ENCODE data around the gene GAS7.
"Not testable (repeated sequence)": the region's sequence is repeated elsewhere in the genome, so short reads cannot be mapped to it uniquely, and the experiment has no call there.

GAS7 gene

DNA sequence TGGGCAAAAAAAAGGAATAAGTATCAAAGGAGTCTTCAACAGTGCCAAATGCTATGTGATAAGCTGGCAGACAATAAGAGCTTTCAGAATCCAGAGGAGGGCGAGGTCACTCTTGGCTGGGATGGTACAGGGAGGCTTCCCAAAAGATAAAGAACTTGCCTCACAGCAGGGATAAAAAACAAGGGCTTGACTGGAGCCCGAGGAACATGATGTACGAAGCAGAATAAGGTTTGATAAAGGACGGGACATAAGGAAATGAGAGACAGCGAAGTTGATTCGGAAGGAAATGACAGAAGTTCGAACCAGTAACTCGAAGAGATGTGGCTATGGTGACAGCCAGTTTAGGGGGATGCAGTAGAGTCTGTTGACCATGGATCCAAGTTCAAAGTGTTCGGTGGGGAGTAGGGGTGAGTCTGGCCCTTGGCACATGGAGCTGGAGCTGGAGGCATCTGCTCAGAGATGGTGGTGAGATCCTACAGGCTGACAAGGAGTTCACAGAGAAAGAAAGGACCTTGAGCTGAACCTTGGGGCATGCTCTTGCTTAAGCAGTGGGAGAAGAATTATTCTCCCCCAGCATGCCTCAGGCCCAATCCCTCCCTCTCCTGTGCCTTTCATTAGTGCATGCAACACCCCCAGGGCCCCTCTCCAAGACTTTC is 155.7 kb downstream of the GAS7 start:
- DNase-seq, result no peak

DNA sequence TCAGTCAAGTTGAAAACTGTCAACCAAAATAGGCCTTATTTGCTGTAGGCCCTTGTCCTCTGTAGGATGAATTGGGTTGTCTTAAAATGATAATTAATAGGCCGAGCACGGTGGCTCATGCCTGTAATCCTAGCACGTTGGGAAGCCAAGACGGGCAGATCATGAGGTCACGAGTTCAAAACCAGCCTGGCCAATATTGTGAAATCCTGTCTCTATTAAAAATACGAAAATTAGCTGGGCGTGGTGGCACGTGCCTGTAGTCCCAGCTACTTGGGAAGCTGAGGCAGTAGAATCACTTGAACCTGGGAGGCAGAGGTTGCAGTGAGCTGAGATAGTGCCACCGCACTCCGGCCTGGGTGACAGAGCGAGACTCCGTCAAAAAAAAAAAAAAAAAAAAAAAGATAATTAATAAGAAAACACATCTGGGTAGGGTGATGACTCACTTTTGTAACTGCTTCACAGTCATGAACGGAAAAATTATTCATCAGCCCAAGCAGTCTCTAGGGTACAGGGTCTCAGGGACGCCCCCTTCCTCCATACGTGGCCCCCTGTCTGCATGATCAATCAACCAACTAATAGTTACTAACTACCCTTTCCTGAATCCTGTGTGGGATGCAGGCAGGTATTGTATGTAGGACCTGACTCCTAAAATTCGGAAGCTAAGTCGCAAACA is 156.4 kb downstream of the GAS7 start:
- no peak for DNase-seq

DNA sequence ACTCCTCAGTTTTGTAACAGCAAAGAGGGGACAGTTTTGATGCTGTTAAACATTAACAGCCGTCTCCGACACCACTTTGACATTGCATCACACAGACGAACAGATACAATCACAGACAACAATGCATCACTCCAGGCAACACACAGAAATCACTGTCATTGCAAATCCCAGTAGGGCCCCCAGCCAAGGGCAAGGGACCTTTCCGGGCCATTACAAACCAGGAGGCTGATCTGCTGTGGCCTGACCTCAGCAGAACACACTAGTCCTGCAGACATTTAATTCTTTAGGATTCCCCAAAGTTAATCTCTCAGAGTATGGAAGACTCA is 157.2 kb downstream of the GAS7 start:
- no peak for DNase-seq

DNA sequence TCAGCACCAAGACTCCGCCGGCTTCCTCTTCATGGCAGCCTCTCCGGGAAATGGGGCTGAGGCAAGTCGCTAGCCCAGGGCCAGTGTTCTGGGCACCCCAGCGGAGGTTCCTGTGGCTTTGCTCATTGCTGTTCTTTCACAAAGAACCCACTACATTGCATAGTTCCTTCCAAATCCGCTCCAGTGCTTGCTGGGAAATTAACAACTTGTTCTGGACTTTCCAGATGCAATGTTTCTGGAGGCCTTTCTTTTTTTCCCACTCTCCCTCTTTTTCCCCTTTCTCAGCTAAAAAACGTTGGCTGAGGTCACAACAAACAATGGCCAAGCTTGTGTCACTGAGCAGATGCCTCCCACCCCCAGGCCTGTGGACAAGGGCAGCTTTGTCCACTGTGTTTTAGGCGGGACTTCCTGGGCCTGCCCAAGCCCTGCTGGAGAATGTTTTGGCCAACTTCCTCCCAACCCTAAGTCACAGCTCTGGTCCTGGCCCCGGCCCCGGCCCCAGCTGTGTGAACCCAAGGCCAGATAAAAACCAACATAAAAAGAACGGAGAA is 161.8 kb downstream of the GAS7 start:
- no peak for DNase-seq

DNA sequence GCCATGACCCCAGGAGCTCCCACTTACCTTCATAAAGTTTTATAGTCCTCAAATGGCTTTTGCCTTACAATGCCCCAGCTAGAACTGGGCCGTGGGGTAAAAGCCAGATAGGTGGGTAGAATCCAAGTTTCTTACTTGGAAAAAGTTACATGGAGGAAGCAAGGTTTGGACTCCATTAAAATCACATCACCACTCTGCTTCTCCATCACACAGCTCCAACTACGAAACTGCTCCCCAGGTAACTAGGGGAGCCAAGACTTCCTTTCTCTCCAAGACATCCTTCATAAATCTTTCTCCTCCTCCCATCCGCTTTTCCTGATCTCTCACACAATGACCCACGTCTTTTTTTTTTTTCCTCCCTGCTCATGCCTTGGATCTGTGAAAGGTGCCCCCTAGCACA is 162.5 kb downstream of the GAS7 start:
- no peak for DNase-seq

DNA sequence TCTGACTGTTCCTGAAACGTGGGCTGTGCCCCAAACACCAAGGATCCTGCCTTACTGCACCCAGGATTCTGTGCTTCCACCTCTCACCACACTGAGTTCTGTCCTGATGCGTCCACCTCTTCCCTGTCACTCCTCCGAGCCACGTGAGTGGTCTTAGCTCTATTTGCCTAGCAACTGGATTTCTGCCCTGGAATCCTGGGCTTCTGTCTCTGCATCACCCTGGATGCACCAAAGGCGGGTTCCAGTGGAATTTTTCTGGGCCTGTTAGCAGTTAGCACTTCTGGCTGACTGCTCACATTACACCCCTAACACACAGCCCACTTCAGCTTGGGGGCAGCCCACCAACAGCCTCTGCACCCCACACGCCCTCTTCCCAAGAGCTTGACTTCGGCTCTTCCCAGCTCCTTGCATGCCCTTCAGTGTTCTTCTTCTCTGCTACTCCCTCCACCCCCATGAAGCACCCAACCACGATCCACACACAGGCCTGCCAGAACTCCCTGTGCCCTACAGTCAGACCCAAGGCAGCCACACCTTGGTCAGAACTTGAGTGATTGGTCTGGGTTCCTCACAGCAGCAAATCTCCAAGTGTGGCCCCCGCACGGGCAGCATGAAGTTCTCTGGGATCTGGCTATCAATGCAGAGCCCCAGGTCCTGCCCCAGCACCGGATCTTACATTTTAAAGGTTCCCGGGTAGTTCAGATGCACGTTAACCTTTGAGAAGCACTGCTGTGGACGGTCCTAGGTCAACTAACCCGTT is 163.5 kb downstream of the GAS7 start:
- no peak for DNase-seq

DNA sequence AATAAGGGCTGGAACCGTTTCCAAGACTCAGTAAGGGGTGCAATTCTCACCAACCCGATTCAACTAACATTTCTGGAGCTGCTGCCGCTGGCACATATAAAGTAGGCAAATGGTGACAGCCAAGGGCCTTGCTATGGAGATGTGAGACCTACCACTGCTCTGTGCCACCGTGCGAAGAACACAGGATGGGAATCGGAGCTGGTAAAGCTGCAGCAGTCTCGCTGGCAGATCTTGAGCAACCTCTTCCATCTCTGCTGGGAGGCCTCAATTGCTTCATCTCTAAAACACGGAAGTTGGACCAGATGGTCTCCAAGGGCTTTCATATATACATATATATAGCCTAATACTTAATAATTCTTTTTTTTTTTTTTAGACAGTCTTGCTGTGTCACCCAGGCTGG is 164.4 kb downstream of the GAS7 start:
- DNase-seq, result no peak

DNA sequence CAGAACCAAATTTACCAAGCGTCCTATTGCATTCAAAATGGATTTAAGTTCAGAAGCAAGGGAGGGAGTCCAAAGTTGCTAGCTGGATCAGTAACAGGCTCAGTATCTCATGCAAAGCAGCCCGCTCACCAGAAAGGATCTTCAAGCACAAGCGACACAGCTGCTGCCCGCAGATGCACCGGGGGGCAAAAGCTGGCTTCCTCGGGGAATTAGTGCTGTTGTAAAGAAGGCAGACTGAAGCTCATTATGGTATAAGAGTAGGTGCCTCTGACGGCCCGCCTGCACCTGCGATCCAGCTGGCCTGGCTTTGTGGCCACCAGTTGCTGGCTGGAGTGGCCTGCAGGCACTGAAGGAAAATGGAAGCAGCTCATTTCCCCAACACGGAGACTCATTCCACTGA is 165.0 kb downstream of the GAS7 start:
- DNase-seq, result no peak

DNA sequence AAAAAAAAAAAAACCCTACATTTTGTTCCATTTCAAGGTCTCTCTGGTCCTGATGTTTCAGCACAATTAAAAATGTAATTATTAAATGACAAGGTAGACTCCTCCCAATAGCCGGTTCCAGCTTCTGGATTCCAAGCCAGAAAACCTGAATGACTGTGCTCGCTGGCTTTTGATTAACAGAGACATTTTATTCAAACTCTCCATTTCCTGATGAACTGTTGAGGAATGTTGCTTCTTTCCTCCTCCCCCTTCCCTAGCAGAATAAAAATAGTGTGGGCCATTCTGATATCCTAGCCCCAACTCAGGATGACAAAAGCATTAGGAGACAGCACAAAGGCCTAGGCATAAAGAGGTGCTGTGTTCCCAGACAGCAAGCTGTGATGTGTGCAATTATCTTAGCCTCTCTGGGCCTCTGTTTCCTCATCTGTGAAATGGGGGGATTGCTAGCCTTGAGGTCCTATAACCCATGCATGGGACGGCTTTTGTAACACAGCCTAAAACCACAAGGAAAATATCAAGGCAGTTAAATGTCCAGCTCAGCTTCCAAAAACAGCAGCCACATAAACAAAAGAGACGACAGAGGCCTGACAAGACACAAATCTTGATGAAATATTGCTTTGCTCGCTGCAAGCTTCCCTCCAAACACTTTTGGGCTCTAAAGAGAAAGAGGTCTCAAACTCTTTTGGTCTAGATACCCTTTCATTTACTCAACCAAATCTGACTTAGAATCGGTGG is 166.1 kb downstream of the GAS7 start:
- DNase-seq, result no peak

DNA sequence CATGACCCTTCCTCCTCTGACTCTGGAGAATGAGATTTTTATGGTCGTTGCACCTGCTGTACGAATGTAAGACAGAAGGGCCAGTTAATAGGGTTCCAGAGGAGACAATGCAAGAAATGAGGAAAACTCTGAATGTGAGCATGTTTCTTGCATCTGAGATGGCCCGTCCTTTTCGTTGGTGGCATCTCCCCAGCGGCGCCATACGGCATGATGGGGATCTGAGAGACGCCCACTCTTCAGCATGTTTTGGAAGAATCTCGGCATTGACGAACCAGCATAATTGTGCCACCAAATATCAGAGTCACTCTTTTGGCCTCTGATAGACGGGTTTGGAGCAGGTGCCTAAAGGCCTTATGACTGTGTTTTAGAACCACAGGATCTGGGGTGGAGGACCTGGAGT is 166.8 kb downstream of the GAS7 start:
- no peak for DNase-seq

DNA sequence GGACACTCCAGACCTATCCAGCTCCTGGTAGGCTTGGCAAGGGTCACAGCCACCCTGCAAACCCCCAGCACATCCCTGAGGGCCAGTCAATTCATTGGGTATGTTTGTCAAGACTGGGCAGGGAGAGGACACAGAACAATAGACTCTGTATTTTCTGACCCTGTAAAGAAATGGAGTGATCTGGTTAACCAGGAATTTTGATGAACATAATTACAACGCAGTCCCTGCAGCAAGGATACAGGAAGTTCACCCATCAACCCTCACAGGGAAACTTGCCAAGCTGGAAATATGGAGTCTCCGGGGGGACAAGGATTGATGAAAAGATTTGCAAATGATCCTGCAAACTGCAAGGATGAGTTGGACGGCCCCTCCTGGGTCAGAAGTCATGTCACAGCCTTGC is 167.3 kb downstream of the GAS7 start:
- no peak for DNase-seq

DNA sequence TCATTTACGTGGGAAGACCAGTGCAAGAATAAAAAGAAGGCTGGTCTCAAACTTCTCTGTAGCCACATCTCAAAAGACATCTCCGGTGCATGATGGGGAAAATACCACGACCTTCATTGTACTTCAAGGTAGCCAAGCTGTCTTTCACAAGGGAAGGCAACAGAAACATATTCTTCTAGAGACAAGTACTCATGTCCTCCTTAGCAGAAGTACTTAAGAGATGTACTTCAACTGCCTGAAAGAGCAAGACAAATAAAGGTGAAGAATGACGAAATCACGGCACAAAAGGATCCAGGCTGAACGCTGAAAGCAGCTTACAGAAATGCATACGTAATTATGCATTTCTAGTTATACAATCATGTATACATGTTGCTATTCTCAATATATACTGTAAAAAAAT is 169.3 kb downstream of the GAS7 start:
- no peak for DNase-seq

DNA sequence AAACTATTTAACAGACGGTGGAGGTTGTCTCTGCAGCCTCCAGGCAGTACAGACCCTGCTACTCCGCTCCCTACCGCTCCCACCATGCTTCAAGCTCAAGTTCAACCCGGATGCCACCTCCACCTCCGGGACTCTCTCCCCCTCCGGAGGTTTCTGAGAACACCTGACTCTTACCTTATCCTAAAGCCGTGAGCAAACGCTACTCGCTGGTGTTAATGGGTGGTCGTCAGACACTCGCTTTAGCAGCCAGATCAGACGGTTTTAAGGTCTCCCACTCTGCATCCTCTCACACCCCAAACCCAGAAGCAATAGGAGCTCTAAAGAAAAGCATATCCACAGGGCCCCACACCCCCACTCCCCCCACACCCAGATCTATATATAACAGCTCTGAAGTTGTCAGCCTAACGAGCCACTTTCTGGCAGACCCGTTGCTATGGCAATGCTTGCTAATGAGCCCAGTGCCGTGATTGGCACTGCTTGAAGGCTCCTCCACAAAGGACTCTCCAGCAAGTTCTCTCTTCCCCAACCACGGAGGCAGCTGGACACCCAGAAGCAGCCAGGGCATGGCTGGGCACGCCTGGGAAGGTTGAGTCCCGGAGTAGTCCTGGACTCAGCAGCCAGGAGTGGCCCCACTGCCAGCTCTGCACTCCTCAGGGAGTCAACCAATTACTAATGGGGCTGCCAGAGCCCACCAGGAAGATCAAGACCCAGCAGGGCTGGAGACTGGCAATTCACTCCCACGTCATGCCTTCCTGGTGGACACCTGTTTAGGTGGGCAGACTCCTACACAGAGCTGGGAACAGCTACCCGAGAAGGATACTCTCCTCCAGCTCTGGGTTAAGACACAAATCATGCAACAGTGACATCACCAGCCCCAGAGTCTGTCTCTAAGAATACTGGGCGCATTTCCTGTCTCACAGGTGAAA is 172.2 kb downstream of the GAS7 start:
- DNase-seq, result no peak

DNA sequence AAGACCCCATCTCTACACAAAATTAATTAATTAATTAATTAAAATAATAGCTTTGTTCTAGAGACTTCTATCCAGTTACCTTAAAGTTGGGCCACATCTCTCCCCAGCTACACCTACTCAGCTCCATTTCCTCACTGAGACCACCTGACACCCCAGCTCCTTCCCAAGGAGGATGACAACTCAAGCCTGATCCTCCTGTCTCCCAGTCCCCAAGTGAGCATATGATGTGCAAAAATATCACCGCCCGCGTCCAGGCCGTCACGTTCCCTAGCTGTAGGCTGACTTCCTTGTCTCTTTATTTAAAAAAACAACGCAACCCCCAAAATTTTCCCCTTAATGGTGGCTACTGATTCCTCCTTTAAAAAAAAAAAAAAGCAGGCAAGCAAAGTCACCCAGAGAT is 173.2 kb downstream of the GAS7 start:
- DNase-seq, result no peak

DNA sequence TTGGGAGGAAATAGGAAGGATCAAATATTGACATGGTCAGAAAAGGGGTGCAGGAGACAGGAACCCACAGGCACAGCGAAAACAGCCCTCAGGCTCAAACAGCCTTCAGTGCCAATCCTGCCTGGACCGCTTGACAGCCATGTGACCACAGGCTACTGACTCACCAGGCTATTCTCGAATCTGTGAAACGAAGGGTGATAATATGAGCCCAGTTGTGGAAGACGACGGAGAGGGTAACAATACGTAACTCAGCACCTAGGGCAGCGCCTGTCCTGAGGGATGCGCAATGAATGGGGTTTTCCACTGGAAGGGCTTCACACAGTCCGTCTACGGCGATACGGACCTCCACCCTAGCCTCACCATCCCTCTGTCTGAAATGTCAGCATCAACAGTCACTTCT is 176.0 kb downstream of the GAS7 start:
- no peak for DNase-seq

DNA sequence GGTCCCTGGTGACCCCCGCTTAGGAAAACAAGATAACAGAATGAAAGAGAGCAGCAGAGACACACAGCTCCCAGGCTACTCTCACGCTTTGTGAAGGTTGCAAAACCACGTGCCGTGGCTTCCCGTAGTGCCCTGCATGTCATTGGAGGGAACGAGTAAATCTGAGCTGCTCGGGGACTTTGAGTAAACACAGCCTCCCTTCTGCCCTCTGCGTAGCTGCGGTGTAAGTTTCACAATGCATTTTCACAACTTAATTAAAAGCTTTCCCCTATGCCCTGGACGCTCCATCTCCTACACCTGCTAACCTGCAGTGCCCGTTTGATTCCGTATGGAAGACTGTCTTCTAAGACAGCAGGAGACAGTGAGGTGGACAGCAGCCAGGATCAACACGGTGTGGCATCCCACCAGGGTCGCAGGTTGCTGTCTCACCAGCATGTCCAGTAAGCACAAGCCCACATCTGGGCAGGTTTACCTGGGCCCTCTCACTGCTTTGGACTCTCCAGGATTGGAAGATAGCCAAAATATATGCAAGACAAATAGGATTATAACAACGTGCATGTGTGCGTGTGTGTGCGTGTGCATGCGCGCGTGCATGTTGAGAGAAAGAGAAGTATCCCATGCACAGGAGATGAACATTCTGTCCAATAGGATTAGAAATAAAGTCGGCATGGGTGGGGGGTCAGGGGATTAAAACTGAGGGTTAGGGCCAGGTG is 177.0 kb downstream of the GAS7 start:
- no peak for DNase-seq

DNA sequence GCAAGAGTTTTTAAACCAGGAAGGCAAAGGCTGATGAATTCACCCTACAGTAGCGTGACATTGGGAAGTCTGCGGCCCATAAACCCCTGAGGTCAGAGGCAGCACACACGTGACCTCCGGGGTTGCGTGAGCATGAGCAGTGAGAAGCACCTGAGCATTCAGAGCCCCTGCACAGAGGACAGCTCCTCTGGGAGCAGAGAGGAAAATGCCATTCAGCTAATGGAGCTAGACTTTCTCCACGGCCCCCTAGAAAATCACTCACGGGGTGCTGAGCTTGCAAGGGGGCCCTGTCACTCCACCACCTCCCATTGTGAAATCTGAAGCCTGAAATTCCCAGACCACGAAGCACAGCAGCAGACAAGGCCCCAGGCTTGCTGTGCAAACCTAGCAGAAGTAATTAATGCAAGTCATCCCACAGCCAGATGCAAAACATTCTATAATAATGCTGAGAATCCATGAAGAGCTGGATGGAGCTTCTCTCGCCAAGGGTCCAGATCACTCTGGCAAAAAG is 178.4 kb downstream of the GAS7 start:
- DNase-seq, result no peak

DNA sequence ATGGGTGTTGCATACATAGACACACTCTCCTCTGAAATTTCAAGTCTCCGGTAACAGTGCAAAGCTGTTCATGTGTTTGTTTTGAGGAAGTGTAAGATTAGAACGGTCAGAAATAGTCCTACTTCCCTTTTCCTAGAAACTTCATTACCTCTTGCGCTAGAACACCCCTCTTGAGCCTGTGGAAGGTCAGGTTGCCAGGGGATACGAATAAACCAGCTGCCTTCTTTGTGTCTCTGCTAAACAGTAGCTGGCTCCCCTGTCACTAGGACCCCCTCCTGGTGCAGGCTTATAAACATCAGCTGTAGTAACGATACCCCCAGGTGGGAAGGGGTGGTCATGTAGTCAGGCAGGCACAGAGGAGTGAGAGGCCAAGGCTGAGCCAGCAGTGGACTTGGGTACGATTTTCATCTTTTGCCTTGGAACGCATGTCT is 179.9 kb downstream of the GAS7 start:
- DNase-seq, result no peak

DNA sequence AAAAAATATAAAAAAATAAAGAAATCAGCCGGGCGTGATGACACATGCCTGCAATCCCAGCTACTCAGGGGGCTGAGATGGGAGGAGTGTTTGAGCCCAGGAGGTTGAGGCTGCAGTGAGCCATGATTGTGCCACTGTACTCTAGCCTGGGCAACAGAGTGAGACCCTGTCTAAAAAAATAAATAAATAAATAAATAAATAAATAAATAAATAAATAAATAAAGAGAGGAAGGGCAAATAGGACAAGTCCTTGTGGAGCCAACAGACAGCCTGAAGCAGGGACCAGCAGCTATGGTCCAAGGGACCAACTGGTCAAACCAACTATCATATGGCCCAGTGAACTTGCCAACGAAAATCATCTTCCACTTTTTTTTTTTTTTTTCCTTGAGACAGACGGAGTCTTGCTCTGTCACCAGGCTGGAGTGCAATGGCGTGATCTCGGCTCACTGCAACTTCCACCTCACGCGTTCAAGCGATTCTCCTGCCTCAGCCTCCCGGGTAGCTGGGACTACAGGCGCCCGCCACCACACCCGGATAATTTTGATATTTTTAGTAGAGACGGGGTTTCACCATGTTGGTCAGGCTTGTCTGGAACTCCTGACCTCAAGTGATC is 181.3 kb downstream of the GAS7 start:
- DNase-seq, result not testable (repeated sequence)

DNA sequence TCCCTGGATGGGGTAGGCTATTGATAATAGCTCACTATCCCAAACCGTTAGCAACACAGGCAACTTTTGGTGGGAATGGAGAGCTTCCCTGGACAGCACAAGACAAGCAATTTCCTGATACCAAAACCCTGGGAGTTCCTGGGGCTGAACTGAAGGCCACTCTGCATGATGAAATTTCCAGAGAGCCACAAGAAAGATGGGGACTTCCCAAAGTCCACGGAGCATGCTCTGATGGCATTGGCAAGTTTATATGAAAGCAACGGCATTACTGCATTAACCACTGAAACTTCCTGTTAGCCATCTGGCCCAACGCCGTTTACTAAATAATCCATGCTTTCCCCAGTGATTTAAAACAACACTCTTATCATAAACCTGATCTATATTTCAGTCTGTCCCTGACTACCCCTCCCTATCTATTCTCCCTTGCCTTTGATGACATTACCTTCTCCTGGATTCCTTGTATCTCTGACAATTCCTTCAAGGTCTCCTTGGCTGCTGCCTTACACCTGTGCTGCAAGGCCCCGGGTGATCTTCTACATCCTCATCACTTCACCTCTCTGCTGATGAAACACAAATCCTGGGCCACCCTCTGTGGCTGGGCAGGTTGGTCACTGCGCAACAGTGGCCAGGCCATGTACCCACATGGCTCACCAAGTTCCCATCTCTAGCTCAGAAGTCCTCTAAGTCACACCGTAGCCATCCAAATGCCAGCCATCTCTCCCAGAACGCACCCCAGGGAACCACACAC is 184.9 kb downstream of the GAS7 start:
- no peak for DNase-seq
